GM18520 (cell line): ENCODE results near the gene MLN.

Experiments used
- ATAC-seq: cut with Tn5 transposase; IDR thresholded peaks from one replicate; pipeline ENCODE4 v1.9.1; 2021; ENCODE audit not compliant: unreplicated experiment

Gene MLN

GRCh38 chr6:33756211-33756954, 47.4 kb downstream of the MLN start:
- ATAC-seq, result no peak

GRCh38 chr6:33755070-33755869, 48.5 kb downstream of the MLN start:
- no peak for ATAC-seq

GRCh38 chr6:33754222-33754621, 49.6 kb downstream of the MLN start:
- no peak for ATAC-seq

GRCh38 chr6:33752646-33753015, 51.2 kb downstream of the MLN start:
- ATAC-seq, result no peak

- ATAC-seq, result no peak
Measured at GRCh38 chr6:33751771-33752645, 51.8 kb downstream of the MLN start.

- ATAC-seq, result no peak
Measured at GRCh38 chr6:33750244-33750991, 53.4 kb downstream of the MLN start.

- no peak for ATAC-seq
Measured at GRCh38 chr6:33749401-33749800, 54.4 kb downstream of the MLN start.

- no peak for ATAC-seq
Measured at GRCh38 chr6:33748841-33749240, 55.0 kb downstream of the MLN start.

GRCh38 chr6:33747823-33748222, 56.0 kb downstream of the MLN start:
- no peak for ATAC-seq

- no peak for ATAC-seq
Measured at GRCh38 chr6:33746651-33747100, 57.1 kb downstream of the MLN start, which contains the start of gene IP6K3. IP6K3 (minus strand) TSS chr6:33746905; CDS start chr6:33735476, 11,429 bp downstream.

- ATAC-seq, result no peak
Measured at GRCh38 chr6:33746036-33746600, 57.7 kb downstream of the MLN start.

- ATAC-seq, result no peak
Measured at GRCh38 chr6:33745548-33745947, 58.3 kb downstream of the MLN start.

- no peak for ATAC-seq
Measured at GRCh38 chr6:33744895-33745546, 58.8 kb downstream of the MLN start.
